GM20000 (cell line): ENCODE data around the gene CNIH2.

Experiments used
- DNase-seq: peaks from one replicate; pipeline ENCODE4 v3.0.0; 2012; ENCODE audit warnings: low spot score
- CTCF ChIP-seq: IDR thresholded peaks from 2 replicates; pipeline ENCODE4 v1.5.1; 2012; ENCODE audit warnings: mild to moderate bottlenecking, control low read depth; ENCODE audit errors: extremely low read depth, missing control alignments

CNIH2 gene

DNA sequence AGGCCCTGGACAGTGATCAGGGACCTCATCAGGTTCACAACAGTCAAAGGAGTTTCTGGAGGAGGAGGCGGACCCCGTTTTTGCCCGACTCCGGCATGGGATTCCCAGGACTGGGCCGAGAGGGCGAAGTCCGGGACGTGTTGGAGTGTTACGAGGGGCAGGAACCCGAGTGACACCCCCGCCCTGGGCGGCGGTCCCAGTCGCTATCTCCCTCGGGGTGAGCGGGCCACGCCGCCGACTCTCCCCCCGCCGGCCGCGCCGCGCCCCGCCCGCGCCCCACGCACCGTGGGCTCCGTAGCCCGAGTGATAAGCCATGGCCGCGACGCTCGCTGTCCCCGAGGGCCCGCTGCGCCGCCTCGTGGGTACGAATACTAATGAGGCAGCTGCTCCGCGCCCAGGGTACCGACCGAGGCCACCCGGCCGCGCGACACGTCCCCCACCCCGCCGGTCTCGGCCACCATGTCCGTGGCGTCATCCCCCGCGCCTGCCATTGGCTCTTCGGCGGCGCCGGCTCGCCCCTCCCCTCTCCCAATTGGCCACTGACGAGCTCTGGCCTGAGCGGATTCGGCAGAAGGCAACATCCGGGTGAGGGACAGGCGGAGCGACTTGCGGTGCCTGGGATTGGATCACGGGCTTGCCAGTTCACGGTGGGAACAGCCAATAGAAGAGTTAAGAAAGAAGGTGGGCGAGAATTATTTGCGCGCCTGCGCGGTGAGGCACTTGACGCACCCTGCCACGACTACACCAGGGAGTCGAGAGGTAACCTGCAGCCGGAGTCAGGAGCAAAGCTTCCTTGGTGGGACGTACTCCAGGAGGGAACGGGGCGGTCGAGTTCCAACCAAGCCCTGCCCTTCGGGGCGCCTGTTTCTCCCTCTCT lies 10.9 kb downstream of the CNIH2 start, which contains the start of gene YIF1A:
Gene YIF1A (minus strand): TSS at position 473 of the 877 bp plus-strand sequence. CDS start 158 bp downstream, at position 315.
- no peak for TF ChIP-seq CTCF
- DNase-seq: peak; percentile 100

DNA sequence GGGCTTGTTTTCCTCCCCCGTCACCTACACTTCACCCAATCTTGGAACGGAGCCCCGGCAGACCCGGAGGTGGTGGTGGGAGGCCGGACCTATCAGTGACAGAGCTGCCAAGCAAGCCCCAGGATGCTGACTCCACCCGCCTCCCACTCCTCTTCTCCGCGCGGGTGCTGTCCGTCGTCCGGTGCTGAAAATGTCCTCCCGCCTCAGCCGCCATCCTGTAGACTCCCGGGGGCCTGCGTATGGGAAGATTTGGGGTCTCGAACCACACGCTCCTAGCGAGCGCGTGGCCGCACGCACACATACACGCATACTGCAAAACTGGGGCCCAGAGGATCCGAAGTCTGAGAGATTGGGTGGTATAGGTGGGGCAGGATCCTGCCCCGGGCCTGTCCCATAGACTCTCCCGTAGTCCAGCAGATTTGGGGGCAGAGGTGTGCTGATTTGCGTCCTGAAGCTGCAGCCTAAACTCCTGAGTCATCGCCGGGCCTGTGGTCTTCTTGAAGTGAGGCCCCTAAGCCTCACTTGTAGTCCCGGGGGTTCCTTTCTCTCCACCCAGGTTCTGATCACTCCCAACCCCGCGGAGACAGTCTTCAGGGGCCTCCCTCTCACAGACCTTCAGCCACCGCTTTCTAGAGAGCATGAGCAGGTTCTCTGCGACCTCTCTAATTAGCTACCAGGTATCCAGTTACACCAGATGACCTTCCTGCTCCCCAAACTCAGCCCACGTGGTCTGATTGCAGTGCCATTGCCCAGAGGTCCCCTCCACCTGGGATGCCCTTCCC lies 11.8 kb downstream of the CNIH2 start:
- DNase-seq: peak; percentile 94

DNA sequence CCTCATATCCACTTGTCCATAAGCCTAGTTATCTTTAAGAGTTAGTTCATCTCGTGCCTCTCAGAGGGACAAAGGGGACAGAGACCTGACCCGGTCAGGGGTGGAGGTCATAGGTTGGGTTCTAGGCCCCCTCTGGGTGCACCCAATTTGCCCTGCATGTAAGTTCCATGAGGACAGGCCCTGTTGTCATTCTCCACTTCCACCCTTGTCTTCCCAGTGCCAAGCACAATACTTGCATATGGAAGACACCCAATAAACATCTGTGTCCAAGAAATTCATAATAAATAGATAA lies 12.3 kb downstream of the CNIH2 start:
- DNase-seq: no peak
- TF ChIP-seq CTCF: no peak

More for the DNA sequence above, 11.8 kb downstream of the CNIH2 start:
- TF ChIP-seq CTCF: no peak

DNA sequence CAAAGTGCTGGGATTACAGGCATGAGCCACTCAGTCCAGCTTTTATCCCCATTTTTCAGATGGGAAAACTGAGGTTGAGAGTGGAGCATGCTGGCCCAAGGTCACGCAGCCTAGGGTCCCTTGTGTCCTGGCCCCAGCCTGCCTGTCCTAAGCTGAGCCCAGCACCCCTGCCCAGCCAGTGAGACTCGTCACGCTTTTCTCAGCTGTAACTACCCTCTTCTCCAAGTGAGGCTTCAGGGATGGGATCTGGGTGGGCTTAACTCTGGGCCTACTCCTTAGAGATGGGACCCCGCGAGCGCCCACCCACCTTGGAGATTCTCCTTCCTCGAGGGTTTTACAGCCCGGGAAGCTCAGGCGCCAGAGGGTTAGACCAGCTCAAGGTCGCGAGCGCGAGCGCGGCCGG lies 13.3 kb downstream of the CNIH2 start:
- no peak for TF ChIP-seq CTCF
- no peak for DNase-seq

GRCh38 chr11:66291706-66292542 lies 13.9 kb downstream of the CNIH2 start, which contains the start of gene TMEM151A:
Gene TMEM151A, plus strand, starts transcription at chr11:66291894. Its CDS starts 120 bp downstream, at chr11:66292014.
- TF ChIP-seq CTCF: no peak

DNA sequence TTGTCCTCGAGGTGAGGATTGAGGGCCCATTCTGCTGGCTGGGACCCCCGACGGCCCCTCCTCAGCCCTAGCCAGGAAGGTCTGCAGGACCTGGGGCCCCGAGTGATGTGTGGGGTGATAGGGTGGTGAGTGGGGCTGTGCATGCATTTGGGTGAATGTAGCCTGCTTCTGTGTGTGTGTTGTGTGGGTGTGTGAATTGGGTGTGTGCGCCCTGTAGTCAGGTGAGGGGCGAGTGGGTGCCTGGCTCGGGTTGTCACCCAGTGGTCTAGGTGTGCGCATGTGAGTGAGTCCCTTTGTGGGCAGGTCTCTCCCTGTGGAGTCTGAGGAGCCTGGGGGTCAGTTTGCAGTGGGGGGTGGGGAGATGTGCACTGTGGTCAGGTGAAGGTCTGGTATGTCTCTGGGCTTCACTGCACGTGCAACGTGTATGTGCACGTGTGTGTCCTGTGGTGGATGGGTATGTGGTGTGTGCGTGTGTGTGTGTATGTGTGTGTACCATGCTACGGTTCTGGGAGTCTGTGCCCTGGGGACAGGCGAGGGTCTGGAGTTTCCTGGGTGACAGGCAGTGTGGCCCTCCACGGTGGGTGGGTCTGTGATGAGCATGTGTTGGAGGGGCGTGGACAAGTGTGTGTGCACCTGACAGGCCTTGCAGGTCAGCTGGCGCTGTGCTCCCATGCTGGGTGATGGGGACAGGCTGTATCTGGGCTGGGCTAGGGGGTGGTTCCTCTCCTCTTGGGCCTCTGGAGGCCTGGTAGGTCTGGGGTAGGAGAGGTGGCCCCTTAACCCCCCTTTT lies 14.8 kb downstream of the CNIH2 start:
- DNase-seq: no peak

More at GRCh38 chr11:66291706-66292542, 13.9 kb downstream of the CNIH2 start, which contains the start of gene TMEM151A:
- DNase-seq: no peak

More for the DNA sequence above, 14.8 kb downstream of the CNIH2 start:
- TF ChIP-seq CTCF: no peak
